Stimulated activated CD4-positive, alpha-beta T cell treated with anti-CD3 and anti-CD28 coated beads, Interleukin-2, amount 100 ng/mL, for 24 hours (primary cell): Measurements from ENCODE around the gene PPCS.
"Not testable (repeated sequence)": the region's sequence is repeated elsewhere in the genome, so short reads cannot be mapped to it uniquely, and the experiment has no call there.

Experiments
- DNase-seq, 2 donors: peaks; one replicate each; pipeline ENCODE4 v3.0.0-alpha.2; 2020

Gene PPCS

GRCh38 chr1:42454403-42454802 lies 1.9 kb upstream of the PPCS start:
- DNase-seq: no peak

DNA sequence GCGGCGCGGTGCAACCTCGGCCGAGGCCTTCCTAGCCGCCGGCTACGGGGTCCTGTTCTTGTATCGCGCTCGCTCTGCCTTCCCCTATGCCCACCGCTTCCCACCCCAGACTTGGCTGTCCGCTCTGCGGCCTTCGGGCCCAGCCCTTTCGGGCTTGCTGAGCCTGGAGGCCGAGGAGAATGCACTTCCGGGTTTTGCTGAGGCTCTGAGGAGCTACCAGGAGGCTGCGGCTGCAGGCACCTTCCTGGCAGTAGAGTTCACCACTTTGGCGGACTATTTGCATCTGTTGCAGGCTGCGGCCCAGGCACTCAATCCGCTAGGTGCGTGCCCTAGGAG lies 379 bp downstream of the PPCS start:
- DNase-seq: peak; percentile 56 to 63

GRCh38 chr1:42461196-42461595 lies 4.9 kb downstream of the PPCS start:
- no peak for DNase-seq

GRCh38 chr1:42462828-42463763 lies 6.8 kb downstream of the PPCS start, which contains the start of gene CCDC30:
Gene CCDC30 (plus strand): TSS chr1:42463286. CDS start chr1:42480552, 17,266 bp downstream.
- peak; percentile 93 to 94 for DNase-seq

DNA sequence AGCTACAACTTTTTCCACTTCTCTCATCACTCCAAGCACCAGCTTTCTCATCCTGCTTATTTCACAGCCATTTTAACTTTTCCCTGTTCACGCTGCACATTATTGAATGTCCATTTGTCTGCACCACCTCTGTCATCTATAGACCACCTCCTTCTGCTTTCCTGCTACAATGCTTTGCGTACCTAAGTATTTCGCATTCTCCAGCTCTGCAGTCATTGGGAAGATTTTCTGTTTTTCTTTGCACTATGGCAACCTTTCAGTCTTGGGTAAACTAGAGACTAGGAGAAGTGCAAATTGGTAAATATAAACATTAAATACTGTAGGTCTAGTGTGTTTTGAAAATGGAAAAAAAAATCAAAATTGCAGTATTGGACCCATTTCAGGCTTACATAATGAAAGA lies 7.6 kb downstream of the PPCS start:
- DNase-seq: no peak

DNA sequence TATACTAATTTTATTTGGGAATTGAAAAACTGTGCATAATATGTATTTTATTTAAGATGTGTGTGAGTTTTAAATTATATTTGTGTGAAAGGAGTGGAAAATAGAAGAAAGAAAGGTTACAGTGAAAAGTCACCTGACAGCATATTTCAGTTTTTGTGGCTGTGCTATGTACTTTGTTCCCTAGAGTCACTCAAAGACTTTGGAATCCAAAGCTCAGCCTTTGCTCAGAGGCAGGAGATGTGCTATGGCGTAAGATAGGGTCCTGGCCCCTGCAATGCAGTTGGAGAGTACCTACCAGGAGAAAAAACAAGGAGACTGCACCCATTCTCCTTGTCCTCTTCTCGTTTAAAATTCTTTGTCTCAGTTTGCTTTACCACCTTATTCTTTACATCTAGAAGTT lies 9.7 kb downstream of the PPCS start:
- DNase-seq: no peak

GRCh38 chr1:42469727-42470126 lies 13.4 kb downstream of the PPCS start:
- DNase-seq: no peak

DNA sequence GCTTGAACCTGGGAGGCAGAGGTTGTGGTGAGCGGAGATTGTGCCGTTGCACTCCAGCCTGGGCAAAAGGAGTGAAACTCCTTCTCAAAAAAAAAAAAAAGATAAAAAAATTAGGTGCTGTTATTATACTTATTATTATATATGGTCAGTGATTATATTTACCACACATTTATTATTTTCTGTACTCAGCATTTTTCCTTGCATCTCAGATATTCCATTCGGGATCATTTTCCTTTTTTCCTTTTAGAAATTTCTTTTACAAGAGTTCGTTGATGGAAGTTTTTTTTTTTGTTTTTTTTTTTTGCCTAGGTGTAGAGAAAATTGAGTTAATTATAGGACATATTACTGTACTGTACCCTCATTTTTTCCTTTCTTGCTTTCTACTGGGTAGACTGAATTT lies 20.3 kb downstream of the PPCS start:
- DNase-seq: no peak

GRCh38 chr1:42477354-42477753 lies 21.0 kb downstream of the PPCS start:
- DNase-seq: not testable (repeated sequence)

GRCh38 chr1:42477775-42478174 lies 21.4 kb downstream of the PPCS start:
- DNase-seq: no peak

DNA sequence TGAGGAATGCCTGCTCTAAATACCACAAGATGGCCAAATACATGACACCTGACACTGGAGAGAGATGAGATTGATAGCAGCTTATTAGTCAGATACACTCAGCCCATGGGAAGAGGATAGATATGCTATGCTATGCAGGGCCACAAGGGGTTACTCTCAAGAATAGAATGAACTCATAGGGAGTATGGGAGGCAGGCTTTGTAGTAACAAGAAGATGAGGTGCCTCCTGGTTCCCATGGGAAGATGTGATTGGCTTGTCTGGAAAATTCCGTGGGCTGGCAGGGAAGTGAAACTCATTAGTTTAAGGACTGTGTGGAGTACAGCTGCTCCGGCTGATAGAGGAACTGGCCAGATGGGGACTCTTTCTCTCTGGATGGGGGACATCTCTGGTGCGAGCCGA lies 23.3 kb downstream of the PPCS start:
- DNase-seq: no peak

- DNase-seq: no peak
These were observed 24.6 kb downstream of the PPCS start for GRCh38 chr1:42480921-42481320.

GRCh38 chr1:42482635-42483153 lies 26.4 kb downstream of the PPCS start:
- no peak for DNase-seq

GRCh38 chr1:42484382-42484781 lies 28.0 kb downstream of the PPCS start:
- no peak for DNase-seq

DNA sequence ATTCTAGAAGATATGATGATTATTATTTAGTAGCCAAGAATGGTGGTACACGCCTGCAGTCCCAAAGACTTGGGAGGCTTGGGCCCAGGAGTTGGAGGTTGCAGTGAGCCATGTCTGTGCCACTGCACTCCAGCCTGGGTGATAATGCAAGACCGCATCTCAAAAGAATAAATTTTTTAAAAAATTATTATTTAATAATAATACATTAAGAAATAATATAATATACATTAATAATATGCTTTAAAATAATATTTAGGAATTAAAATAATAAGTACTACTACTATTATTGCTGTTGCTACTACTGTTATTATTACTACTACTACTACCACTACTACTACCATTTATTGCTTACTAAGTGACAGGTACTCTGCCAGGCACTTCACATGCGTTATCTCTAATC lies 33.9 kb downstream of the PPCS start:
- DNase-seq: no peak

DNA sequence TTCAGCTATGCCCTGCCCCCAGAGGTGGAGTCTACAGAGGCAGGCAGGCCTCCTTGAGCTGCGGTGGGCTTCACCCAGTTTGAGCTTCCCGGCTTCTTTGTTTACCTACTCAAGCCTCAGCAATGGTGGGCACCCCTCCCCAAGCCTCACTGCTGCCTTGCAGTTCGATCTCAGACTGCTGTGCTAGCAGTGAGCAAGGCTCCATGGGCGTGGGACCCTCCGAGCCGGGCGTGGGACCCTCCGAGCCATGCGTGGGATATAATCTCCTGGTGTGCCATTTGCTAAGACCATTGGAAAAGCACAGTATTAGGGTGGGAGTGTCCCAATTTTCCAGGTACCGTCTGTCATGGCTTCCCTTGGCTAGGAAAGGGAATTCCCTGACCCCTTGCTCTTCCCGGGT lies 45.7 kb downstream of the PPCS start:
- not testable (repeated sequence) for DNase-seq

DNA sequence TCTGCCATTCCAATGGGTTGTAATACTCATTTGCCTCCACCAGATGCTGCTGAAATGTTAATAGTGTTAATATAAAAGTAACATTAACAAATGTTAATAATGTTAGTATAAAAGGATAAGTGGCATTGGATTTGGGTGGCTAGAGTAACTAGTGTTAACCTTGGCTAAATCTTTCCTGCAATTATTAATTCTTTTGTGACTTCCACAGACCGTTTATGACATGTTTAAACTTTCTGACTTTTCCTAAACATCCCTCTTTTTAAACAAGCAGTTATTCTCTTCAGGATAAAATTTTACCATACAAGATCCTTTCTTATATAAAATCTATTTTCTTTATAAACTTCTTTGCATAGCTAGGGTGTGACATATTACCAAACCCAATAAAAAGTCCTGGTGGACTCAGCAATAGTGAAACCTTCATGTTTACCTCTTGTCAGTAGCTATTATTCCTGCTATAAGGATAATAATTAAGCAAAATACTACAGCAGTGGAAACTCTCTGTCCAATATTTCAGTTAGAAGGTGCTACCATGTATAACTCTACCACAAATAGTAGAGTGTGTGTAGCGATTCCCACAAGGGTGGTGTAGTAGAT lies 48.3 kb downstream of the PPCS start:
- DNase-seq: no peak

GRCh38 chr1:42506576-42506975 lies 50.2 kb downstream of the PPCS start:
- DNase-seq: no peak
